GM12874 (cell line): Measurements from ENCODE around the gene KIF13A.

Experiments used
- TF ChIP-seq, protein P1 (sequence below): IDR thresholded peaks from 2 replicates; pipeline ENCODE4 v1.5.1; 2011; ENCODE audit warnings: low read depth, mild to moderate bottlenecking, control low read depth, low read length, moderate library complexity; ENCODE audit not compliant: insufficient read depth

Gene KIF13A

GRCh38 chr6:18025596-18025995, 38.2 kb upstream of the KIF13A start:
- TF ChIP-seq, protein P1, sequence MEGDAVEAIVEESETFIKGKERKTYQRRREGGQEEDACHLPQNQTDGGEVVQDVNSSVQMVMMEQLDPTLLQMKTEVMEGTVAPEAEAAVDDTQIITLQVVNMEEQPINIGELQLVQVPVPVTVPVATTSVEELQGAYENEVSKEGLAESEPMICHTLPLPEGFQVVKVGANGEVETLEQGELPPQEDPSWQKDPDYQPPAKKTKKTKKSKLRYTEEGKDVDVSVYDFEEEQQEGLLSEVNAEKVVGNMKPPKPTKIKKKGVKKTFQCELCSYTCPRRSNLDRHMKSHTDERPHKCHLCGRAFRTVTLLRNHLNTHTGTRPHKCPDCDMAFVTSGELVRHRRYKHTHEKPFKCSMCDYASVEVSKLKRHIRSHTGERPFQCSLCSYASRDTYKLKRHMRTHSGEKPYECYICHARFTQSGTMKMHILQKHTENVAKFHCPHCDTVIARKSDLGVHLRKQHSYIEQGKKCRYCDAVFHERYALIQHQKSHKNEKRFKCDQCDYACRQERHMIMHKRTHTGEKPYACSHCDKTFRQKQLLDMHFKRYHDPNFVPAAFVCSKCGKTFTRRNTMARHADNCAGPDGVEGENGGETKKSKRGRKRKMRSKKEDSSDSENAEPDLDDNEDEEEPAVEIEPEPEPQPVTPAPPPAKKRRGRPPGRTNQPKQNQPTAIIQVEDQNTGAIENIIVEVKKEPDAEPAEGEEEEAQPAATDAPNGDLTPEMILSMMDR: no peak

- TF ChIP-seq, protein P1: no peak
Measured at GRCh38 chr6:18024876-18025275, 37.4 kb upstream of the KIF13A start.

DNA sequence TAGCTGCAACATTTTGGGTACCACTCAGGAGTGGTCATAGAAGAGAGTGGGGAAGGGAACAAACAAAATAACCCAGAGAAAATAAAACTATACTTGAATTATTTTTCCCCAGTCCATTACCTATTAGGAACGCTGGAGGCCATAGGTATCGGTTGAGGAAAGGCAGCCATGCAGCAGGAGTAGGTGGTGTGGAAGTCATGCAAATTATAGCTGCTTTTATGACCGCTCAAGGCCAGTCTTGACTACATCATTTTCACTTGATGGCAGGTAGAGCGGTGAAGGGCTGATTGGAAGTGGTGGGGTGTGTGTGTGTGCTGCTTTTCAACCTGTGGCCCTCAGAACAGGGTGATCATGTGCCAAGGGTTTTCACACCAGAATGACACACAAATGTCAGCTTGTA, 36.5 kb upstream of the KIF13A start:
- TF ChIP-seq, protein P1: no peak

DNA sequence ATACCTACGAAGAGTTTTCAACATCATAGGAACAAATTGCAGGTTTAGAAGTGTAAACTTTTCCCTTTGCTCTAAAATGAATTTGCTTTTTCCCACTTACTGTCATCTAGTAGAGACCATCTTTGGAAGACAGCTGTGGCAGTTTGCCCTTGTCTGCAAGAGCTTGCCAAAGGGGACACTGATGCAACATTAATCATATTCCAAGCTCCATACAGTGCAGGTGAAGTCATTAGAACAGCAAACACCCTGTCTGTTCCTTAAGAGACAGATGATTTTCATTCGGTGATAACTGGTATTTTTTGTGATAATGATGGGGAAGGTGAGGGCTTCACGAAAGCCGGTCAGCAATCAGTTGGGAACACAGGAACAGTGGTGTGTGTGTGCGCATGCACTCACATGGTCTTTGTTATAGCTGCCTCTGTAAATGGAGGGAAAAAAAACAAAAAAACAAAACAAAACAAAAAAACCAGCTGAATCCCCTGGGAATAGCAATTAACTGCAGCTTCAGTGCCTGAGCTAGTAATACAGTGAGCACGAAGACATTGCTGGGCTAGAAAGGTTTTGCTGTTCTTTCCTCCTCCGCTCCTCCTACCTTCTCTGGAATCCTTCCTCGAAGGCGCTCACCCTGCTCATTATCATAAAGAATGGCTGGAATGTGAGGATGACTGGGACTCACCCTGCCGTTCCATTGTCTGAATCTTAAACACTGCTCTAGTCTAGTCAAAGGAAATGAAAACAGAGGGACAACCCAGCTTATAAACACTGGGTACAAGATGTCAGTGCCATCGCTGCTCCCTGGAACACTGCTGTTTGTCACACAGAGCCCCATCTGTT, 35.2 kb upstream of the KIF13A start:
- TF ChIP-seq, protein P1: no peak

DNA sequence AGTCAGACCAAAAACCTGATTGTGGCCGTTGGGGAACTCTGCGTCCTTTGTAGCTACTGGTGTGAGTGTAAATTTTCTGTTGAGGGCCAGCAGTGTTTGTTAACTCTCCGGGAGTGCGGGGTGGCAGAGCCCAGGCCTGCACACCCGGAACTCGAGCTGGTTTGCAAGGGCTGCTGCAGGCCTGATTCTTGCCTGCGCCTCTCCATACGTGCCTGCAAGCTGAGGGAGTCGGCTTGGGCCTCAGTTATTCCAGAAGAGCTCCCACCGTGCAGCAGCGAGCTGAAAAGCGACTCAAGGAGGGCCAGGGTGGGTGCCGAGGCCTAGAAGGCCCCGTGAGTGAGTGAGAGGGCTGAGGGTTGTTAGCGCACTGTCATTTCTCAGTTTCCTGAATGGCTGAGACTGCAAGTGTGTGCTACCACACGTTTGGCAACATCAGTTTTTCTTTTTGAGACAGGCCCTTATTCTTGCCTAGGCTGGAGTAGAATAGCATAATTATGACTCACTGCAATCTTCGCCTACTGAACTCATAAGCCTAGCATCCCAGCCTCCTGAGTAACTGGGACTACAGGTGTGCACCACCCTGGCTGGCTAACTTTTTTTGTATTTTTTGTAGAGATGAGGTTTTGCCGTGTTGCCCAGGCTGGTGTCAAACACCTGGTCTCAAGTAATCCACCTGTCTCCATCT, 33.9 kb upstream of the KIF13A start:
- TF ChIP-seq, protein P1: no peak

- TF ChIP-seq, protein P1: no peak
Measured at GRCh38 chr6:18019539-18020534, 32.4 kb upstream of the KIF13A start.
